Right hindlimb (tissue), 1 donor: ENCODE data around the gene TMEM258.

ENCODE experiments used
- DNase-seq: peaks from one replicate; pipeline ENCODE4 v3.0.0-alpha.2; 2018

The TMEM258 gene

GRCh38 chr11:61754534-61755482 lies 37.6 kb downstream of the TMEM258 start:
- no peak for DNase-seq

- DNase-seq: no peak
These were observed 38.7 kb downstream of the TMEM258 start for GRCh38 chr11:61753672-61754071.

GRCh38 chr11:61752925-61753521 lies 39.4 kb downstream of the TMEM258 start:
- DNase-seq: no peak

GRCh38 chr11:61752117-61752924 lies 40.1 kb downstream of the TMEM258 start, which contains the start of gene MYRF:
TSS of gene MYRF (plus strand) at chr11:61752636. CDS start at chr11:61752745, 109 bp downstream.
- DNase-seq: peak; percentile 59

- no peak for DNase-seq
These were observed 41.0 kb downstream of the TMEM258 start for GRCh38 chr11:61751384-61751783.

GRCh38 chr11:61750631-61751273 lies 41.6 kb downstream of the TMEM258 start:
- no peak for DNase-seq

- DNase-seq: peak; percentile 62
These were observed 42.7 kb downstream of the TMEM258 start for GRCh38 chr11:61749591-61750217.

- DNase-seq: no peak
These were observed 44.5 kb downstream of the TMEM258 start for GRCh38 chr11:61747967-61748285.

- DNase-seq: peak; percentile 59
These were observed 45.0 kb downstream of the TMEM258 start for GRCh38 chr11:61747192-61747966.

GRCh38 chr11:61746442-61747191 lies 45.8 kb downstream of the TMEM258 start:
- no peak for DNase-seq

- no peak for DNase-seq
These were observed 46.5 kb downstream of the TMEM258 start for GRCh38 chr11:61745781-61746441.

- DNase-seq: no peak
These were observed 47.7 kb downstream of the TMEM258 start for GRCh38 chr11:61744609-61745156.

GRCh38 chr11:61744181-61744580 lies 48.2 kb downstream of the TMEM258 start:
- no peak for DNase-seq

- no peak for DNase-seq
These were observed 48.8 kb downstream of the TMEM258 start for GRCh38 chr11:61743486-61744095.

GRCh38 chr11:61742391-61742790 lies 50.0 kb downstream of the TMEM258 start:
- DNase-seq: no peak

- DNase-seq: no peak
These were observed 52.4 kb downstream of the TMEM258 start for GRCh38 chr11:61739966-61740365.

- no peak for DNase-seq
These were observed 53.0 kb downstream of the TMEM258 start for GRCh38 chr11:61739413-61739812.
